Cardiac muscle cell (in vitro differentiated cells and primary cell): ENCODE measurements around the gene QRICH1. TPM values are rescaled to one million over a fixed set of nuclear protein-coding genes. Genes with fewer than 3 reads are reported as not detected.
"Not testable (repeated sequence)": the region's sequence is repeated elsewhere in the genome, so short reads cannot be mapped to it uniquely, and the experiment has no call there.

Experiments
- DNase-seq, 2 donors: peaks; one replicate each; pipeline versions ENCODE4 v3.0.0 to v3.0.0-alpha.2; 2010 to 2017; ENCODE audit warnings: low read depth in 1 of 2, low spot score in 1 of 2
- H3K27ac ChIP-seq: fragments of 200-600 bp; sonication (generic); 2 replicates; pipeline ENCODE4 v1.5.1; 2016
- H3K27me3 ChIP-seq: fragments of 200-600 bp; sonication (generic); 2 replicates; pipeline ENCODE4 v1.6.0; 2016; ENCODE audit warnings: control low read depth
- H3K36me3 ChIP-seq: fragments of 200-600 bp; sonication (generic); 2 replicates; pipeline ENCODE4 v1.5.1; 2016; ENCODE audit warnings: control low read depth
- H3K4me1 ChIP-seq: fragments of 200-600 bp; sonication (generic); 2 replicates; pipeline ENCODE4 v1.8.1; 2017; ENCODE audit warnings: low read depth, mild to moderate bottlenecking, mixed run types
- H3K4me3 ChIP-seq: fragments of 200-600 bp; sonication (generic); 2 replicates; pipeline ENCODE4 v1.5.1; 2016; ENCODE audit warnings: mild to moderate bottlenecking
- H3K9me3 ChIP-seq: fragments of 200-600 bp; sonication (generic); 2 replicates; pipeline ENCODE4 v1.5.1; 2017; ENCODE audit warnings: low read depth, mild to moderate bottlenecking, control low read depth
- polyA plus RNA-seq: library from polyadenylated mRNA; unstranded; fragments of >200 nt; fragmentation: Nextera tagmentation; extraction: Ambion mirVana; gene quantifications from 2 replicates; pipeline ENCODE4 v1.2.1, GENCODE V29; 2016
- total RNA-seq: library from RNA; depleted of rRNA; stranded (reverse); fragments of >200 nt; gene quantifications from 2 replicates; pipeline ENCODE4 v1.2.3, GENCODE V29; 2016
- TF ChIP-seq, protein P1 (sequence below): IDR thresholded peaks from 2 replicates; pipeline ENCODE4 v1.5.1; 2012; ENCODE audit warnings: low read depth, mild to moderate bottlenecking, low read length

Gene QRICH1
- total and polyA plus RNA-seq, 2 experiments from 2014 or later = 44.3 to 116 TPM

DNA sequence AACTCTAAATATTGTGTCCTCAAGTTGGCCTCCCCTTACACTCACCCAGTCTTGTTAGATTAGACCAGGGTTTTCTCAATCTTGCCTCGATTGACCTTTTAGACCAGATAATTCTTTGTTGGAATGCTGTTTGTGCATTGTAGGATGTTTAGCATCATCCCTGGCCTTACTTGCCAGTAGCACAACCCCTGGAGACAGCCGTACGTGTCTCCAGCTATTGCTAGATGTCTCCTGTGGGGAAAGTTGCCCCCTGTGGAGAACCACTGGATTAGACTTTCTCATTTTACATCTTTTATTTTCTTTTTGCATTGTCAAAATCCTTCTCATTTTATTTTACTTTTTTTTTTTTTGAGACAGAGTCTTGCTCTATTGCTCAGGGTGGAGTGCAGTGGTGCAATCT, 84.5 kb downstream of the QRICH1 start:
- TF ChIP-seq, protein P1, sequence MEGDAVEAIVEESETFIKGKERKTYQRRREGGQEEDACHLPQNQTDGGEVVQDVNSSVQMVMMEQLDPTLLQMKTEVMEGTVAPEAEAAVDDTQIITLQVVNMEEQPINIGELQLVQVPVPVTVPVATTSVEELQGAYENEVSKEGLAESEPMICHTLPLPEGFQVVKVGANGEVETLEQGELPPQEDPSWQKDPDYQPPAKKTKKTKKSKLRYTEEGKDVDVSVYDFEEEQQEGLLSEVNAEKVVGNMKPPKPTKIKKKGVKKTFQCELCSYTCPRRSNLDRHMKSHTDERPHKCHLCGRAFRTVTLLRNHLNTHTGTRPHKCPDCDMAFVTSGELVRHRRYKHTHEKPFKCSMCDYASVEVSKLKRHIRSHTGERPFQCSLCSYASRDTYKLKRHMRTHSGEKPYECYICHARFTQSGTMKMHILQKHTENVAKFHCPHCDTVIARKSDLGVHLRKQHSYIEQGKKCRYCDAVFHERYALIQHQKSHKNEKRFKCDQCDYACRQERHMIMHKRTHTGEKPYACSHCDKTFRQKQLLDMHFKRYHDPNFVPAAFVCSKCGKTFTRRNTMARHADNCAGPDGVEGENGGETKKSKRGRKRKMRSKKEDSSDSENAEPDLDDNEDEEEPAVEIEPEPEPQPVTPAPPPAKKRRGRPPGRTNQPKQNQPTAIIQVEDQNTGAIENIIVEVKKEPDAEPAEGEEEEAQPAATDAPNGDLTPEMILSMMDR = no peak
- no peaks in the 10 kb centered on the region for H3K9me3 ChIP-seq
- no peak for DNase-seq

DNA sequence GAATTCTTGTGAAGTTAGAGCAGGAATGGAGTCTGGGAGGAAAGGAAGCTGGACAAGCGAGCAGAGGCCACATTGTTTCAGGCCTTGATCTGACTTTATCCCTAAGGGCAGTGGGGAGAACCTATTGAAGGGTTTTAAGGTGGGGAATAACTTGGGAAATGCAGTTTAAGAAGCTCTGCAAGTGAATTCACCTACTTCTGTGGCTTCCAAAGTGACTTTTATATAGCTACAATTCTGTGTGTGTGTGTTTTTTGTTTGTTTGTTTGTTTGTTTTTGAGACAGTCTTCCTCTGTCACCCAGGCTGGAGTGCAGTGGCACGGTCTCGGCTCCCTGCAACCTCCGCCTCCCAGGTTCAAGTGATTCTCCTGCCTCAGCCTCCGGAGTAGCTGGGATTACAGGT, 85.2 kb downstream of the QRICH1 start:
- not testable (repeated sequence) for DNase-seq, H3K27me3 ChIP-seq, H3K9me3 ChIP-seq, H3K4me1 ChIP-seq, H3K4me3 ChIP-seq
- Histone ChIP-seq H3K36me3 (peaks cover 11% of the 10 kb centered on the region), H3K27ac (peak overlapping the region; percentile 62)

More for the DNA sequence above, 84.5 kb downstream of the QRICH1 start:
- no peaks in the 10 kb centered on the region for H3K4me1 ChIP-seq
- no peaks in the 10 kb centered on the region for H3K27me3 ChIP-seq
- H3K27ac ChIP-seq = no peak overlapping the region
- no peak overlapping the region for H3K4me3 ChIP-seq
- peaks cover 17% of the 10 kb centered on the region for H3K36me3 ChIP-seq

DNA sequence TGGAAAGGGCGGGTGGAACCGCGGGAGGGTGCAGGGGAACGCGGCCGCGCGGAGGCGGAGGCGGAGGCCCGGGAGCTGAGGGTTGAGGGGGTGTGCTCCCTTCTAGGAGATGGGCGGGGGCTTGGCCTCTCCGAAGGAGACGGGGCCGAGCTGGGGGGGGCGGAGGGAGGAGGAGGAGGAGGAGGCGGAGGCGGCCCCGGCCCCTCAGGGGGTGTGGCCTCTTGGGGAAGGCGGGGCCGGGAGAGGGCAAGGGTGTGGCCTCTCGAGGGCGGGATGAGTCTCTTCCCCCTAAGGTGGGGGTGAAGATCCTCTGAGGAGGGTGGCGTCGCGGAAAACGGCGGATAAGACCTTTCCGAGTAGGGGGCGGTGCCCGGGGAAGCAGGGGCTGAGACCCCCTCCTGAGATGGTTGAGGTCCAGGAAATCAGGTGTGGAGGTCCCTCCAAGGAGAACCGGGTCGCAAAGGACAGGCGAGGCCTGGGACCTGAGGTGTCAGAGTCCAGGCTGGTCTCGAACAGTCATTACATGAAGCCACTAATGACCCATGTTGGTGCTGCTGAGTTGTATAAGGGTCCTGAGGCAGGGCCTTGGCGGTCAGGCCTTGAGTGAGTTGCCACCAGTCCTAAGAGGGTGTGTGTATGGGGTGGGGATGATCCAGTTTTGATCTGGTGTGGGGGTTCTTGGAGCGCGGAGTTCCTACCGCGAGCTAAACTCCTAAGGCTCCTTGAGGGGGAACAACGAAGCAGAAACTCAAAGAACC, 85.9 kb downstream of the QRICH1 start:
- Histone ChIP-seq H3K4me1 (no peaks in the 10 kb centered on the region), H3K27ac (peak overlapping the region; percentile 94), H3K9me3 (no peaks in the 10 kb centered on the region), H3K36me3 (peaks cover 4% of the 10 kb centered on the region), H3K4me3 (peak overlapping the region; percentile 84), H3K27me3 (no peaks in the 10 kb centered on the region)
- DNase-seq = peak; percentile 88 to 92
- TF ChIP-seq, protein P1 = no peak

DNA sequence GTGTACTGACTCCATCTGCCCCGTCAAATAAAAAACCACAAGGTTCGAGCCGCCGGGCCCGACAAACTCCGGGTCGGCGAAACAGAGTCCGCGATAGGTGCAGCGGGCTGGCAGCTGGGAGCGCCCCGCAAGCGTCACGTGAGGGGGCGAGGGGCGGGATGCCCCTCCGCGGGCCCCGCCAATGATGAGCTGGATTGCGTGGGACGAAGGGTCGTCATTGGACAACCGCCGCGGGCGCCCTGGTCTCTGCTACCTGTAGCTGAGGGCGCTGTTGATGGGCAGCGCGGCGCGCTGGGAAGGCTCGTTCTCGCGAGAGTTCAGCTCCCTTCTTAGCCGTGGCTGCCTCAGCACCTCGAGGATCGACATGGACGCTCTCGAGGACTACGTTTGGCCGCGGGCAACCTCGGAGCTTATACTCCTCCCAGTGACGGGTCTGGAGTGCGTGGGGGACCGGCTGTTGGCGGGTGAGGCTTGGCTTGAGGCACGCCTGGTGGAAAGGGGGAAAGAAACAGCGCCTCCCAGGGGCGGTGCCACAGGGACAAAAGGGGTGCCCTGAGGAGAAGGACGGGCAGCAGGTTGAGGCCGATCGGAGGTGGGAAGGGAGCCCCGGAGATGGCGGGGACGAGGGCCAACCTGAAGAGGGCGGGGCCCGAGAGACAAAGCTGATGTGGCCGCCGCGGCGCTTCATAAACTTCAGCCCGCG, 86.7 kb downstream of the QRICH1 start, which contains the start of gene WDR6:
WDR6 (plus strand) TSS at position 324 of the 703 bp plus-strand sequence; CDS start at position 365, 41 bp downstream.
- Histone ChIP-seq H3K4me1 (no peaks in the 10 kb centered on the region), H3K27me3 (no peaks in the 10 kb centered on the region), H3K4me3 (peak within 1 kb of the TSS; percentile 84), H3K36me3 (peaks cover 4% of the 10 kb centered on the region), H3K9me3 (no peaks in the 10 kb centered on the region), H3K27ac (peak within 1 kb of the TSS; percentile 94)
- TF ChIP-seq, protein P1 = peak; percentile 43
- peak; percentile 99 for DNase-seq

DNA sequence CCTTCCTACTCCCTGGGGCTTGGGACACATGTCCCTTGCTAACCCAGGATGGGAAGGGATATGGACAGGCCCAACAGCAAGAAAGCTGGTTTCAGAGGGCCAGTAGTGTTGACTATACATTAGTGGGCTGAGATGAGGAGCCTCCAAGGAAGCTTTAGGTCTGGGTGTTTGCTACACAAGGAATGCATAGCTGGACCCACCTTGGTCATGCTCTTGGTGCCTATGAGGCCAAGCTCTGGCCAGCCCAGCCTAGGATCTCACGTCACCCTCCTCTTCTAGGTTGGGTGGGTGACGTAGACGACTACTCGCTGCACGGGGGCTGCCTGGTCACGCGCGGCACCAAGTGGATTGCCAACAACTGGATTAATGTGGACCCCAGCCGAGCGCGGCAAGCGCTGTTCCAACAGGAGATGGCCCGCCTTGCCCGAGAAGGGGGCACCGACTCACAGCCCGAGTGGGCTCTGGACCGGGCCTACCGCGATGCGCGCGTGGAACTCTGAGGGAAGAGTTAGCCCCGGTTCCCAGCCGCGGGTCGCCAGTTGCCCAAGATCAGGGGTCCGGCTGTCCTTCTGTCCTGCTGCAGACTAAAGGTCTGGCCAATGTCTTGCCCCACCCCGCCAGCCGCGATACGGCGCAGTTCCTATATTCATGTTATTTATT, 87.3 kb downstream of the QRICH1 start:
- H3K27me3 ChIP-seq = no peaks in the 10 kb centered on the region
- peak overlapping the region; percentile 77 for H3K27ac ChIP-seq
- H3K4me1 ChIP-seq = no peaks in the 10 kb centered on the region
- no peaks in the 10 kb centered on the region for H3K9me3 ChIP-seq
- peak; percentile 27 to 72 for DNase-seq
- H3K4me3 ChIP-seq = peak overlapping the region; percentile 84
- no peaks in the 10 kb centered on the region for H3K36me3 ChIP-seq
- TF ChIP-seq, protein P1 = no peak
